ENCODE measurements around the gene GSTM1. TPM values are rescaled to one million over a fixed set of nuclear protein-coding genes. Genes with fewer than 3 reads are reported as not detected.

GSTM1 gene
- total RNA-seq, 1 donor = 0.86 TPM

- H3K4me3 ChIP-seq (ENCODE audit: low read depth, low read length) = peak overlapping the region; percentile 36
- no peak for TF ChIP-seq CTCF (IDR thresholded peaks at IDR 0.05; ENCODE audit: insufficient read depth, low read depth, low read length)
- no peak for DNase-seq (ENCODE audit: low read depth)
Measured at GRCh38 chr1:109712321-109712864, 24.8 kb downstream of the GSTM1 start.

DNA sequence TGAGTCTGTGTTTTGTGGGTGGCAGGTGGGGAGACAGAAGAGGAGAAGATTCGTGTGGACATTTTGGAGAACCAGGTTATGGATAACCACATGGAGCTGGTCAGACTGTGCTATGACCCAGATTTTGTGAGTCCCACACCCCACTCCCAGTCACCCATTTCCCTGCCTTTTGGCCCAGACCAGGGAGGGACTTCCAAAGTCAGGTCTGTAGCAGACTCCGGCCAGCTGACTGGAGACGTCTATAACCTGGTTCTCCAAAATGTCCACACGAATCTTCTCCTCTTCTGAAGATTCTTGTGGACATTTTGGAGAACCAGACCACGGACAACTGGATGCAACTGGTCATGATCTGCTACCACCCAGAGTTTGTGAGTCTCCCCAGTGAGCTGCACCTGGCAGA, 26.0 kb downstream of the GSTM1 start:
- no peak for DNase-seq (ENCODE audit: low read depth)
- no peak for TF ChIP-seq CTCF (IDR thresholded peaks at IDR 0.05; ENCODE audit: insufficient read depth, low read depth, low read length)
- no peak overlapping the region for H3K4me3 ChIP-seq (ENCODE audit: low read depth, low read length)

GRCh38 chr1:109714661-109715372, 27.2 kb downstream of the GSTM1 start:
- no peak for DNase-seq (ENCODE audit: low read depth)
- H3K4me3 ChIP-seq (ENCODE audit: low read depth, low read length) = no peak overlapping the region
- no peak for TF ChIP-seq CTCF (IDR thresholded peaks at IDR 0.05; ENCODE audit: insufficient read depth, low read depth, low read length)

DNA sequence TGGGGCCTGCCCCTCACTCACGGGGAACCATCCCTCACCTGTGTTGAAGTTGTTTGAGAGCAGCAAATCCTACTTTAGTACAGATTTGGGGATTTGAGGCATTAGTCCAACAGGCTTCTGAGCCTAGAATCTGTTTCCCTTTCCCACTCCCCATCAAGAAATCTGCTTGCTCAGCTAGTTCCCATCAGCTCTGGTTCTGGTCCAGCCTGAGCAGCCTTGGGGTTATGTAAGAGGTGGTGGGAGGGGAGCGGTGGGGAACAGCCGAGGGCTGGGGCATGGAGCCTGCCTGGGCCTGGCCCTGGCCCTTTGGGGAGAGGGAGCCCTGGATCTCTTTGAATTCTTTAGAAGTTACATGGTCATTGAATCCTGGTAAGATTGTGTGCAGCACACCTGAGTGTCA, 28.5 kb downstream of the GSTM1 start:
- no peak overlapping the region for H3K4me3 ChIP-seq (ENCODE audit: low read depth, low read length)
- no peak for TF ChIP-seq CTCF (IDR thresholded peaks at IDR 0.05; ENCODE audit: insufficient read depth, low read depth, low read length)
- no peak for DNase-seq (ENCODE audit: low read depth)

- no peak overlapping the region for H3K4me3 ChIP-seq (ENCODE audit: low read depth, low read length)
- no peak for TF ChIP-seq CTCF (IDR thresholded peaks at IDR 0.05; ENCODE audit: insufficient read depth, low read depth, low read length)
- no peak for DNase-seq (ENCODE audit: low read depth)
Measured at GRCh38 chr1:109716570-109717090, 29.0 kb downstream of the GSTM1 start.

- TF ChIP-seq CTCF (IDR thresholded peaks at IDR 0.05; ENCODE audit: insufficient read depth, low read depth, low read length) = no peak
- H3K4me3 ChIP-seq (ENCODE audit: low read depth, low read length) = no peak overlapping the region
- no peak for DNase-seq (ENCODE audit: low read depth)
Measured at GRCh38 chr1:109717729-109718128, 30.1 kb downstream of the GSTM1 start.

All from fibroblast of villous mesenchyme (primary cell).